H1 (cell line): ENCODE results near the gene CCNI. TPM values are rescaled to one million over a fixed set of nuclear protein-coding genes. Genes with fewer than 3 reads are reported as not detected.

Experiments used
- CTCF ChIA-PET: fragments of 300-600 bp; sonication (Branson Sonifier 250); formaldehyde crosslinking; loops from one replicate; lab custom pipeline; 2021; ENCODE audit not compliant: partially characterized antibody; lab: Charles Lee
- POLR2A ChIA-PET: fragments of 300-600 bp; sonication (Branson Sonifier 250); formaldehyde crosslinking; loops from one replicate; lab custom pipeline; 2021; ENCODE audit warnings: inconsistent platforms; ENCODE audit not compliant: partially characterized antibody; lab: Charles Lee
- DNase-seq, 2 experiments: peaks; one replicate each; pipeline versions ENCODE4 v3.0.0 to v3.0.0-alpha.2; 2010 to 2022; ENCODE audit warnings: low spot score in 2 of 2, low read depth in 1 of 2, mixed read lengths in 1 of 2
- FAIRE-seq: peaks from 2 replicates; lab custom pipeline; 2011; peaks lifted over from hg19 to GRCh38; lab: Jason Lieb, UNC
- H2AFZ ChIP-seq: 2 replicates; pipeline ENCODE4 v1.8.1; 2012; ENCODE audit warnings: low read length, inconsistent platforms
- H2AK5ac ChIP-seq: 2 replicates; pipeline ENCODE4 v1.6.1; 2013; ENCODE audit warnings: low read depth, low read length
- H2BK120ac ChIP-seq: replicated peaks from 2 replicates; pipeline ENCODE3; 2013; ENCODE audit warnings: low read depth, low read length, inconsistent platforms
- H2BK12ac ChIP-seq: 2 replicates; pipeline ENCODE4 v1.6.1; 2013; ENCODE audit warnings: low read depth, low read length
- H2BK15ac ChIP-seq: 2 replicates; pipeline ENCODE4 v1.6.1; 2013; ENCODE audit warnings: low read length
- H2BK20ac ChIP-seq: 2 replicates; pipeline ENCODE4 v1.6.1; 2013; ENCODE audit warnings: low read length
- H2BK5ac ChIP-seq: 2 replicates; pipeline ENCODE4 v1.6.1; 2013; ENCODE audit warnings: low read depth, low read length
- H3K14ac ChIP-seq: 2 replicates; pipeline ENCODE4 v1.6.1; 2013; ENCODE audit warnings: inconsistent platforms; ENCODE audit not compliant: insufficient read length
- H3K18ac ChIP-seq: 2 replicates; pipeline ENCODE4 v1.6.1; 2013; ENCODE audit warnings: low read length; ENCODE audit errors: extremely low read depth
- H3K23ac ChIP-seq: 2 replicates; pipeline ENCODE4 v1.6.1; 2013; ENCODE audit warnings: inconsistent platforms; ENCODE audit not compliant: insufficient read length
- H3K23me2 ChIP-seq: 2 replicates; pipeline ENCODE4 v1.6.1; 2013; ENCODE audit warnings: low read depth, low read length
- H3K27ac ChIP-seq: 2 replicates; pipeline ENCODE4 v1.6.1; 2011; ENCODE audit warnings: low read depth, low read length, inconsistent platforms
- H3K27me3 ChIP-seq, 4 experiments: replicated peaks in 1 of 4; 1 replicate in 1 of 4; 2 replicates in 3 of 4; pipeline versions ENCODE4 v1.6.1 to v1.8.1; 2011 to 2013; ENCODE audit warnings: low read length in 3 of 4, mild to moderate bottlenecking in 3 of 4, inconsistent platforms in 2 of 4, mixed read lengths in 2 of 4, moderate library complexity in 1 of 4; ENCODE audit not compliant: control insufficient read depth in 3 of 4, insufficient read depth in 3 of 4; ENCODE audit errors: extremely low read depth in 1 of 4
- H3K36me3 ChIP-seq, 4 experiments: 2 replicates each; pipeline versions ENCODE4 v1.6.1 to v1.8.1; 2011 to 2013; ENCODE audit warnings: mild to moderate bottlenecking in 4 of 4, low read length in 3 of 4, moderate library complexity in 2 of 4, control low read depth in 1 of 4, inconsistent platforms in 1 of 4; ENCODE audit not compliant: insufficient read depth in 4 of 4, control insufficient read depth in 2 of 4
- H3K4ac ChIP-seq: replicated peaks from 2 replicates; pipeline ENCODE3; 2013; ENCODE audit warnings: low read length, low read depth, mixed read lengths, inconsistent platforms; ENCODE audit not compliant: insufficient read length
- H3K4me1 ChIP-seq, 4 experiments: replicated peaks in 1 of 4; 1 replicate in 1 of 4; 2 replicates in 3 of 4; pipeline versions ENCODE4 v1.6.1 to v1.8.1; 2011 to 2013; ENCODE audit warnings: low read length in 3 of 4, inconsistent platforms in 2 of 4, mixed read lengths in 1 of 4; ENCODE audit not compliant: insufficient read depth in 4 of 4, control insufficient read depth in 3 of 4
- H3K4me2 ChIP-seq, 2 experiments: 2 replicates each; pipeline versions ENCODE4 v1.6.1 to v1.8.1; 2011 to 2013; ENCODE audit warnings: low read depth in 2 of 2, low read length in 2 of 2, control low read depth in 1 of 2, inconsistent platforms in 1 of 2, mild to moderate bottlenecking in 1 of 2; ENCODE audit not compliant: insufficient read depth in 1 of 2
- H3K4me3 ChIP-seq, 4 experiments: fragments of 200-600, 300-600 bp in 1 of 4; sonication (generic), shearing (Covaris generic), sonication (Bioruptor Twin) in 1 of 4; 2 replicates each; pipeline versions ENCODE4 v1.5.1 to v1.8.1; 2011 to 2016; ENCODE audit warnings: low read length in 4 of 4, low read depth in 3 of 4, control low read depth in 2 of 4, inconsistent platforms in 2 of 4, mild to moderate bottlenecking in 2 of 4, mixed read lengths in 1 of 4, moderate library complexity in 1 of 4; ENCODE audit not compliant: insufficient read depth in 2 of 4; ENCODE audit errors: extremely low read depth in 1 of 4
- H3K56ac ChIP-seq: replicated peaks from 2 replicates; pipeline ENCODE3; 2013; ENCODE audit warnings: low read depth, mild to moderate bottlenecking, mixed read lengths, low read length, inconsistent platforms; ENCODE audit not compliant: insufficient read length
- H3K79me1 ChIP-seq: 2 replicates; pipeline ENCODE4 v1.6.1; 2013; ENCODE audit warnings: low read depth, low read length, control low read depth
- H3K79me2 ChIP-seq, 2 experiments: 2 replicates each; pipeline versions ENCODE4 v1.6.1 to v1.8.1; 2012 to 2013; ENCODE audit warnings: low read length in 2 of 2, mild to moderate bottlenecking in 2 of 2, inconsistent platforms in 1 of 2; ENCODE audit not compliant: insufficient read depth in 2 of 2, control insufficient read depth in 1 of 2
- H3K9ac ChIP-seq, 4 experiments: replicated peaks in 1 of 4; 1 replicate in 1 of 4; 2 replicates in 3 of 4; pipeline versions ENCODE4 v1.6.1 to v1.8.1; 2011 to 2013; ENCODE audit warnings: low read depth in 3 of 4, low read length in 3 of 4, control low read depth in 2 of 4, mild to moderate bottlenecking in 2 of 4, moderate library complexity in 2 of 4, inconsistent platforms in 1 of 4; ENCODE audit errors: extremely low read depth in 1 of 4
- H3K9me3 ChIP-seq, 2 experiments: 2 replicates each; pipeline versions ENCODE4 v1.6.1 to v1.8.1; 2012 to 2013; ENCODE audit warnings: mild to moderate bottlenecking in 2 of 2, moderate library complexity in 2 of 2, control low read depth in 1 of 2, inconsistent platforms in 1 of 2, low read depth in 1 of 2, low read length in 1 of 2, mixed read lengths in 1 of 2; ENCODE audit not compliant: insufficient read depth in 2 of 2
- H4K20me1 ChIP-seq, 2 experiments: replicated peaks in 1 of 2; 2 replicates each; pipeline versions ENCODE3 to v1.8.1; 2011 to 2013; ENCODE audit warnings: inconsistent platforms in 2 of 2, low read length in 2 of 2, mild to moderate bottlenecking in 1 of 2; ENCODE audit not compliant: insufficient read depth in 2 of 2, control insufficient read depth in 1 of 2
- H4K5ac ChIP-seq: 2 replicates; pipeline ENCODE4 v1.6.1; 2013; ENCODE audit warnings: low read length, low read depth, mixed read lengths, inconsistent platforms; ENCODE audit not compliant: insufficient read length
- H4K8ac ChIP-seq: 2 replicates; pipeline ENCODE4 v1.8.0; 2013; ENCODE audit warnings: mild to moderate bottlenecking, moderate library complexity, low read length, inconsistent platforms; ENCODE audit not compliant: insufficient read depth; ENCODE audit errors: extremely low read depth
- H4K91ac ChIP-seq: replicated peaks from 2 replicates; pipeline ENCODE3; 2013; ENCODE audit warnings: low read length, mixed read lengths, inconsistent platforms; ENCODE audit not compliant: insufficient read length
- ASH2L ChIP-seq: fragments of 200-600, 300-600 bp; sonication (generic); IDR thresholded peaks from one replicate; pipeline ENCODE4 v1.7.1; 2017; ENCODE audit warnings: low read length
- BACH1 ChIP-seq: IDR thresholded peaks from 2 replicates; pipeline ENCODE4 v1.6.1; 2012; ENCODE audit warnings: low read length, improper control_type of control experiment
- BCL11A ChIP-seq, 2 experiments: IDR thresholded peaks; one replicate each; pipeline ENCODE4 v1.6.1; 2011; ENCODE audit warnings: low read depth in 2 of 2, low read length in 2 of 2, mild to moderate bottlenecking in 2 of 2
- CBX5 ChIP-seq: fragments of 300-800, 300-1000 bp; sonication (generic); IDR thresholded peaks from 2 replicates; pipeline ENCODE4 v1.7.1; 2016; ENCODE audit warnings: antibody characterized with exemption, low read length, low read depth
- CTCF ChIP-seq, 3 experiments: IDR thresholded peaks; 1 replicate in 2 of 3; 2 replicates in 1 of 3; pipeline versions ENCODE4 v1.5.1 to v1.6.1; 2011; ENCODE audit warnings: low read length in 3 of 3, mild to moderate bottlenecking in 3 of 3, inconsistent platforms in 2 of 3, low read depth in 1 of 3, moderate library complexity in 1 of 3; ENCODE audit not compliant: insufficient read depth in 1 of 3; ENCODE audit errors: control extremely low read depth in 1 of 3
- FOSL1 ChIP-seq: IDR thresholded peaks from 2 replicates; pipeline ENCODE4 v1.6.1; 2011; ENCODE audit warnings: mild to moderate bottlenecking, low read depth, low read length, moderate library complexity; ENCODE audit not compliant: insufficient read depth
- HDAC6 ChIP-seq: IDR thresholded peaks from one replicate; pipeline ENCODE4 v1.7.1; 2012; ENCODE audit warnings: low read depth, mild to moderate bottlenecking, inconsistent platforms, low read length, moderate library complexity
- KDM1A ChIP-seq: fragments of 200-600, 300-600 bp; sonication (generic); IDR thresholded peaks from 2 replicates; pipeline ENCODE4 v1.7.1; 2016; ENCODE audit warnings: mild to moderate bottlenecking, low read length, borderline replicate concordance
- NRF1 ChIP-seq: IDR thresholded peaks from 2 replicates; pipeline ENCODE4 v1.6.1; 2011; ENCODE audit warnings: mild to moderate bottlenecking, low read depth, low read length, improper control_type of control experiment
- RNF2 ChIP-seq: fragments of 200-900, 300-1000 bp; sonication (generic); IDR thresholded peaks from 2 replicates; pipeline ENCODE4 v1.7.1; 2016; ENCODE audit warnings: borderline replicate concordance, low read depth, mild to moderate bottlenecking, antibody characterized with exemption, low read length; ENCODE audit not compliant: poor library complexity, severe bottlenecking; ENCODE audit errors: missing control alignments
- TBP ChIP-seq: IDR thresholded peaks from 2 replicates; pipeline ENCODE4 v1.6.1; 2011; ENCODE audit warnings: low read depth, low read length, improper control_type of control experiment
- YY1 ChIP-seq: IDR thresholded peaks from 2 replicates; pipeline ENCODE4 v1.6.1; 2011; ENCODE audit warnings: low read depth, mild to moderate bottlenecking, low read length
- WGBS, 2 experiments: shearing (Covaris generic) in 1 of 2; methylation state at CpG; one replicate each; pipeline versions ENCODE4 v1.1.6 to v1.1.7; 2013 to 2015; ENCODE audit warnings: low lambda C conversion rate in 2 of 2, mixed read lengths in 2 of 2, inconsistent platforms in 1 of 2, low coverage in 1 of 2, missing lambda C conversion rate in 1 of 2; ENCODE audit not compliant: insufficient replicate concordance in 2 of 2, insufficient coverage in 1 of 2, insufficient read length in 1 of 2; ENCODE audit errors: extremely low coverage in 1 of 2, missing lambda C conversion rate in 1 of 2; 5-methylcytosine and 5-hydroxymethylcytosine counted together
- polyA plus RNA-seq, 7 experiments: library from polyadenylated mRNA; depleted of rRNA in 3 of 7; stranded (reverse) in 5 of 7; unstranded in 2 of 7; fragments of >200 nt in 5 of 7; fragments of 200-250 nt in 2 of 7; gene quantifications; 1 replicate in 5 of 7; 2 replicates in 1 of 7; 4 replicates in 1 of 7; pipeline versions ENCODE4 v1.2.1 to v1.2.3, GENCODE V29; 2011 to 2013; ENCODE audit warnings: missing spikeins in 2 of 7, mixed read lengths in 2 of 7
- total RNA-seq: library from RNA; stranded (reverse); fragmentation: NEBNext Ultra II Directional; extraction: Animal tissue kit (Norgen Biotek cat#: 25700); gene quantifications from 2 replicates; pipeline ENCODE4 v1.2.1, GENCODE V29; 2021

CCNI gene
- total and polyA plus RNA-seq, 2 of the 8 experiments (the other 6 are each of a cell fraction or from before 2014, with no cell fraction given): 97.8 to 234 TPM

- Histone ChIP-seq H4K5ac (no peak overlapping the region), H2BK20ac (no peak overlapping the region), H3K14ac (no peak overlapping the region), H3K4me2 (no peak overlapping the region), H3K18ac (no peak overlapping the region), H2BK5ac (no peak overlapping the region), H4K8ac (no peak overlapping the region), H3K56ac (no peak overlapping the region), H3K27ac (no peak overlapping the region), H3K9me3 (no peaks in the 10 kb centered on the region), H2BK15ac (no peak overlapping the region), H2AFZ (no peak overlapping the region), H3K23ac (no peak overlapping the region), H4K20me1 (no peaks in the 10 kb centered on the region), H3K4me3 (no peak overlapping the region), H3K36me3 (no peaks in the 10 kb centered on the region), H4K91ac (no peak overlapping the region), H2AK5ac (no peak overlapping the region), H3K9ac (no peak overlapping the region), H3K79me1 (no peaks in the 10 kb centered on the region), H3K27me3 (no peaks in the 10 kb centered on the region), H3K4me1 (no peaks in the 10 kb centered on the region), H3K4ac (no peak overlapping the region), H2BK120ac (no peak overlapping the region), H3K23me2 (no peaks in the 10 kb centered on the region; the same call in 1 of the 2 replicates), H3K79me2 (no peaks in the 10 kb centered on the region), H2BK12ac (no peak overlapping the region)
- 83% methylated on average over 1 of the region's 1 CpG; no CpG with 5 or more reads in 1 of the 2 experiments for WGBS, 2 experiments
- POLR2A ChIA-PET: no interaction called here
- DNase-seq (no peak), FAIRE-seq (no peak)
- CTCF ChIA-PET: interaction anchor here (1.6 to 2.1 kb wide), 2 partner anchors 15 to 28 kb away, joined by 5 to 11 read pairs; no protein-coding TSS in a partner anchor
- TF ChIP-seq BACH1 (no peak), KDM1A (no peak), CTCF (IDR thresholded peaks at IDR 0.05; ENCODE audit: control extremely low read depth in 1 of 3, insufficient read depth in 1 of 3, low read depth in 1 of 3, low read length in 3 of 3) (no peak), RNF2 (no peak), ASH2L (no peak), NRF1 (no peak), FOSL1 (no peak), CBX5 (no peak), BCL11A (IDR thresholded peaks at IDR 0.05; ENCODE audit: low read depth in 2 of 2, low read length in 2 of 2) (no peak), TBP (no peak), HDAC6 (no peak), YY1 (no peak)
Observed at GRCh38 chr4:77110730-77111129, 34.9 kb upstream of the CCNI start.
